HepG2 (cell line): ENCODE data around the gene DENND4C. TPM values are rescaled to one million over a fixed set of nuclear protein-coding genes. Genes with fewer than 3 reads are reported as not detected.

ENCODE experiments used
- ARID2 ChIP-seq: sonication (generic); formaldehyde crosslinking; IDR thresholded peaks from 2 replicates; pipeline ENCODE4 v1.8.1; 2022; ENCODE audit warnings: mild to moderate bottlenecking, missing genetic modification reagents, borderline replicate concordance
- DRAP1 ChIP-seq: IDR thresholded peaks from 2 replicates; pipeline ENCODE4 v1.6.1; 2016; ENCODE audit warnings: missing genetic modification reagents, missing compliant biosample characterization
- FOXP4 ChIP-seq: sonication (generic); formaldehyde crosslinking; IDR thresholded peaks from 2 replicates; pipeline ENCODE4 v1.4.0; 2020; ENCODE audit warnings: missing genetic modification reagents
- GATA4 ChIP-seq: sonication (generic); IDR thresholded peaks from 2 replicates; pipeline ENCODE4 v1.6.1; 2016; ENCODE audit warnings: antibody characterized with exemption, low read depth, borderline replicate concordance
- HDAC1 ChIP-seq: sonication (generic); formaldehyde crosslinking; IDR thresholded peaks from 2 replicates; pipeline ENCODE4 v1.5.1; 2020; ENCODE audit warnings: mild to moderate bottlenecking, missing genetic modification reagents
- KMT2A ChIP-seq: sonication (generic); formaldehyde crosslinking; IDR thresholded peaks from 2 replicates; pipeline ENCODE4 v1.4.0; 2020; ENCODE audit warnings: missing genetic modification reagents
- MEF2D ChIP-seq: sonication (generic); formaldehyde crosslinking; IDR thresholded peaks from 2 replicates; pipeline ENCODE4 v1.5.1; 2020; ENCODE audit warnings: mild to moderate bottlenecking, missing genetic modification reagents
- MTA1 ChIP-seq: sonication (generic); formaldehyde crosslinking; IDR thresholded peaks from 2 replicates; pipeline ENCODE4 v1.4.0; 2020; ENCODE audit warnings: missing genetic modification reagents, mild to moderate bottlenecking, borderline replicate concordance
- MXD4 ChIP-seq: IDR thresholded peaks from 2 replicates; pipeline ENCODE4 v1.6.1; 2016; ENCODE audit warnings: mild to moderate bottlenecking, missing biosample characterization, missing genetic modification reagents
- PAXIP1 ChIP-seq: sonication (generic); formaldehyde crosslinking; conservative IDR thresholded peaks from 2 replicates; pipeline ENCODE4 v1.4.0; 2020; ENCODE audit warnings: mild to moderate bottlenecking, missing genetic modification reagents, moderate library complexity
- PRDM15 ChIP-seq: sonication (generic); formaldehyde crosslinking; IDR thresholded peaks from 2 replicates; pipeline ENCODE4 v1.4.0; 2020; ENCODE audit warnings: missing genetic modification reagents
- SKI ChIP-seq: fragments of 450-650 bp; IDR thresholded peaks from one replicate; pipeline ENCODE4 v1.6.1; 2018; ENCODE audit warnings: mild to moderate bottlenecking; ENCODE audit not compliant: partially characterized antibody
- TARDBP ChIP-seq: sonication (generic); formaldehyde crosslinking; IDR thresholded peaks from 2 replicates; pipeline ENCODE4 v1.8.0; 2022; ENCODE audit warnings: mild to moderate bottlenecking, missing genetic modification reagents
- TIGD3 ChIP-seq: sonication (generic); formaldehyde crosslinking; IDR thresholded peaks from 2 replicates; pipeline ENCODE4 v1.5.1; 2020; ENCODE audit warnings: mild to moderate bottlenecking, missing genetic modification reagents, borderline replicate concordance
- ZEB1 ChIP-seq: IDR thresholded peaks from 2 replicates; pipeline ENCODE4 v1.6.1; 2012; ENCODE audit warnings: mild to moderate bottlenecking, low read depth, inconsistent platforms; ENCODE audit not compliant: insufficient replicate concordance
- ZNF749 ChIP-seq: sonication (generic); formaldehyde crosslinking; IDR thresholded peaks from 2 replicates; pipeline ENCODE4 v1.8.0; 2022; ENCODE audit warnings: mild to moderate bottlenecking, missing genetic modification reagents, moderate library complexity, borderline replicate concordance
- polyA plus RNA-seq, 8 experiments: library from polyadenylated mRNA; depleted of rRNA in 3 of 8; stranded (reverse) in 7 of 8; unstranded in 1 of 8; fragments of >200 nt; fragmentation: Illumina TruSeq in 4 of 8; extraction: Trizol in 4 of 8; gene quantifications; 2 replicates each; pipeline versions ENCODE4 v1.2.1 to v1.2.3, GENCODE V29; 2011 to 2016; ENCODE audit warnings: low read depth in 4 of 8, missing spikeins in 1 of 8, mixed read lengths in 1 of 8; ENCODE audit not compliant: insufficient read depth in 1 of 8
- total RNA-seq, 5 experiments: library from RNA; depleted of rRNA; stranded (reverse); fragments of >200 nt; fragmentation: Illumina TruSeq; extraction: Trizol; gene quantifications; 2 replicates each; pipeline ENCODE4 v1.2.3, GENCODE V29; 2016; ENCODE audit warnings: low read depth in 1 of 5

DENND4C gene
- total and polyA plus RNA-seq, 2 of the 13 experiments (the other 11 are each of a cell fraction or from before 2014, with no cell fraction given): 19.1 to 27.2 TPM

GRCh38 chr9:19201899-19202891 is 28.3 kb upstream of the DENND4C start (continued):
- TF ChIP-seq PAXIP1 (CRISPR knock-in tag) (peak; percentile 97), PRDM15 (no peak), ZEB1 (peak; percentile 54), ARID2 (CRISPR knock-in tag) (0 out of 2 replicates have a peak, but pooled peaks have one; percentile 72), MEF2D (CRISPR knock-in tag) (peak; percentile 100), DRAP1 (CRISPR knock-in tag) (peak; percentile 35; the same call in 1 of the 2 replicates), FOXP4 (CRISPR knock-in tag) (peak; percentile 93), TARDBP (CRISPR knock-in tag) (peak; percentile 88), MXD4 (CRISPR knock-in tag) (no peak), KMT2A (CRISPR knock-in tag) (no peak; the same call in 1 of the 2 replicates), MTA1 (CRISPR knock-in tag) (peak; percentile 49; the same call in 1 of the 2 replicates), ZNF749 (peak; percentile 40; the same call in 1 of the 2 replicates), TIGD3 (CRISPR knock-in tag) (no peak), SKI (peak; percentile 38), GATA4 (peak; percentile 99), HDAC1 (CRISPR knock-in tag) (peak; percentile 71)
